Esophagus squamous epithelium (tissue), 4 donors: ENCODE measurements around the gene CD4.

Experiments used
- CTCF ChIP-seq, 6 experiments: fragments of 450-650 bp in 4 of 6; fragments of 200-600 bp in 2 of 6; sonication (generic) in 2 of 6; IDR thresholded peaks; one replicate each; pipeline ENCODE4 v1.5.1; 2016 to 2019; ENCODE audit warnings: antibody characterized with exemption in 6 of 6, mild to moderate bottlenecking in 4 of 6, moderate library complexity in 4 of 6
- POLR2A ChIP-seq, 4 donors: fragments of 450-650 bp; IDR thresholded peaks; one replicate each; pipeline ENCODE4 v1.6.1; 2017; ENCODE audit warnings: antibody characterized with exemption in 4 of 4, mild to moderate bottlenecking in 4 of 4, moderate library complexity in 3 of 4

- peak in 1 of 6 experiments; percentile 4 for TF ChIP-seq CTCF (IDR thresholded peaks at IDR 0.05)
- peak in 2 of 4 donors; percentile 78 to 84 for TF ChIP-seq POLR2A (IDR thresholded peaks at IDR 0.05)
These were observed 23.4 kb upstream of the CD4 start, which contains the start of gene PTMS for GRCh38 chr12:6765634-6766581.
